NT2/D1 (cell line): ENCODE measurements around the gene ENO3.
"Not testable (repeated sequence)": the region's sequence is repeated elsewhere in the genome, so short reads cannot be mapped to it uniquely, and the experiment has no call there.

Experiments used
- DNase-seq: peaks from one replicate; pipeline ENCODE4 v3.0.0-alpha.2; 2011; ENCODE audit warnings: low read depth, low spot score
- H3K27me3 ChIP-seq: 2 replicates; pipeline ENCODE4 v1.6.0; 2011; ENCODE audit warnings: mild to moderate bottlenecking; ENCODE audit not compliant: insufficient read length, insufficient read depth
- H3K36me3 ChIP-seq: 2 replicates; pipeline ENCODE4 v1.6.1; 2011; ENCODE audit warnings: mild to moderate bottlenecking, low read length, mixed read lengths; ENCODE audit not compliant: insufficient read depth, insufficient read length
- H3K4me1 ChIP-seq: 2 replicates; pipeline ENCODE4 v1.5.1; 2011; ENCODE audit not compliant: insufficient read depth, insufficient read length
- H3K4me3 ChIP-seq: 2 replicates; pipeline ENCODE4 v1.5.1; 2011; ENCODE audit warnings: low read depth; ENCODE audit not compliant: insufficient read length
- H3K9ac ChIP-seq: 2 replicates; pipeline ENCODE4 v1.6.0; 2011; ENCODE audit warnings: low read depth; ENCODE audit not compliant: insufficient read length
- H3K9me3 ChIP-seq: 2 replicates; pipeline ENCODE4 v1.5.1; 2011; ENCODE audit warnings: mild to moderate bottlenecking, low read length; ENCODE audit not compliant: insufficient read depth
- SUZ12 ChIP-seq: IDR thresholded peaks from 2 replicates; pipeline ENCODE4 v1.6.1; 2011; ENCODE audit not compliant: insufficient read length, insufficient read depth; ENCODE audit errors: extremely low read depth
- YY1 ChIP-seq: IDR thresholded peaks from 2 replicates; pipeline ENCODE4 v1.6.1; 2011; ENCODE audit not compliant: insufficient read length, insufficient read depth
- ZNF274 ChIP-seq: IDR thresholded peaks from 2 replicates; pipeline ENCODE4 v1.6.1; 2011; ENCODE audit warnings: mild to moderate bottlenecking, low read depth, low read length

Gene ENO3

DNA sequence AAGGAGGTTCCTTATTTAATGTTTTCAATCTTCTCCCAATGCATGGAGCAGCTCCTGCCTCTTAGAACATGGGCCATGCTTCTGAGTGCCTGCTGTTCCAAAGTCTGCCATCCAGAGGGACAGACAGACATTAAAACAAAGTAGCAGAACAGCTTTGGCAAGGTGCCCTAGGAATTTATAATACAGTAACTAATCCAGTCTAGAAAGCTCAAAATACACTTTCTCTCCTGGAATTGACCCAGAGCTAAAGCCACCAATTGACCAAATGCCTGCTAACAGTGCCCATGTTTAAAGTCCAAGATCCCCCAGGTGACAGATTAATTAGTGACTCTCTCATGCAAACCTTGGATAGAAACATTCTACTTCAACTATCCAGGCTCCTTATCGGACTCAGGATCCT is 36.9 kb upstream of the ENO3 start:
- TF ChIP-seq SUZ12, result no peak
- TF ChIP-seq ZNF274, result no peak
- TF ChIP-seq YY1, result no peak
- no peaks in the 10 kb centered on the region for H3K9me3 ChIP-seq
- H3K4me1 ChIP-seq, result peaks cover 4% of the 10 kb centered on the region
- H3K36me3 ChIP-seq, result no peaks in the 10 kb centered on the region
- no peaks in the 10 kb centered on the region for H3K27me3 ChIP-seq
- DNase-seq, result no peak
- H3K9ac ChIP-seq, result no peak overlapping the region
- no peak overlapping the region for H3K4me3 ChIP-seq

DNA sequence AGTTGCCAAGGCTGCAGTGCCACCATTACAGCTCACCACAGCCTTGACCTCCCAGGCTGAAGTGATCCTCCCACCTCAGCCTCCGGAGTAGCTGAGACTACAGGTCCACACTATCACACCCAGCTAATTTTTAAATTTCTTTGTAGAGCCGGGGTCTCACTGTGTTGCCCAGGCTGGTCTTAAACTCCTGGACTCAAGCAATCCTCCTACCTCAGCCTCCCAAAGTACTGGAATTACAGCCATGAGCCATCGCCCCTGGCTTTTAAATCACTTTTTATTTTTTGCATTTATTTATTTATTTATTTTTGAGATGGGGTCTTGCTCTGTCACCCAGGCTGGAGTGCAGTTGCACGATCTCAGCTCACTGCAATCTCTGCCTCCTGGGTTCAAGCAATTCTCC is 36.4 kb upstream of the ENO3 start:
- not testable (repeated sequence) for H3K27me3 ChIP-seq, H3K9me3 ChIP-seq, H3K4me1 ChIP-seq, H3K9ac ChIP-seq, H3K4me3 ChIP-seq, H3K36me3 ChIP-seq, DNase-seq

DNA sequence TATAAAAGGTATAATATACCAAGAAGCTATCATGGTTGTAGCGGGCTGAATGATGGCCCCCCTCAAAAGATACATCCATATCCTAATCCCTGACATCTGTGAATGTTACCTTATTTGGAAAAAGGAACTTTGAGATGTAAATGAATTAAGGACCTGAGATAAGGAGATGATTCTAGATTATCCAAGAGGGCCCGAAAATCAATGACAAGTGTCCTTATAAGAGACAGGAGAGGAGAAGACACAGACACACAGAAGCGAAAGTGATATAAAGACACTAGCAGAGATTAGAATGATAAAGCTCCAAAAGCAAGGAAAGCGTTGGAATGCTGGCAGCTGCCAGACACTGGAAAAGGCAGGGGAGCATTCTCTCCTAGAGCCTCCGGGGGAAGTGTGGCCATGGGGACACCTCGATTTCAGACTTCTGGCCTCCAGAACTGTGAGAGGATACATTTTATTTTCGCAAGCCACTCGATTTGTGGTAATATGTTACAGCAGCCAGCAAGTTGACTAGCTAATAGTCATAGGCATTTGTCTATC is 31.3 kb upstream of the ENO3 start:
- DNase-seq, result no peak
- no peaks in the 10 kb centered on the region for H3K36me3 ChIP-seq
- no peak overlapping the region for H3K4me3 ChIP-seq
- no peaks in the 10 kb centered on the region for H3K9me3 ChIP-seq
- H3K9ac ChIP-seq, result no peak overlapping the region
- H3K27me3 ChIP-seq, result no peaks in the 10 kb centered on the region
- peaks cover 2% of the 10 kb centered on the region for H3K4me1 ChIP-seq
- TF ChIP-seq YY1, result no peak
- TF ChIP-seq ZNF274, result no peak
- no peak for TF ChIP-seq SUZ12

DNA sequence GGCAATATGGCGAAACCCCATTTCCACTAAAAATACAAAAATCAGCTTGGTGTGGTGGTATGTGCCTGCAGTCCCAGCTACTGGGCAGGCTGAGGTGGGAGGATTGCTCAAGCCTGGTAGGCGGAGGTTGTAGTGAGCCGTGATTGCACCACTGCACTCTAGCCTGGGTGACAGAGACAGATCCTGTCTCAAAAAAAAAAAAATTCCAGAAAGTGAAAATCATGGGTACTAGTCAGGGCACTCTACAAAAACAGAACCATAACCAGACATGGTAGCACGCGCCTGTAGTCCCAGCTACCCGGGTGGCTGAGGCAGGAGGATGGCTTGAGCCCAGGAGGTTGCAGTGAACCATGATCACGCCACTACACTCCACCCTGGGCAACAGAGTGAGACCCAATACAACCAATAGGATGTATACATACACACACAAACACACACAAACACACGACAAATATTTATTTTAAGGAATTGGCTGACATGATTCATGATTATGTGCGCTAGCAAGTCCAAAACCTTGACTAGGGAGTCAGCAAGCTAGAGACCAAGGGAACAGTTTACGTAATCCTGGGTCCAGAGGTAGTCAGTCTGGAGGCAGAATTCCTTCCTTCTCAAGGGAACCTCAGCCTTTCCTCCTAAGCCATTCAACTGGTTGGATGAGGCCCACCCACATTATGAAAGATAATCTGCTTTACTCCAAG is 30.4 kb upstream of the ENO3 start:
- no peak for DNase-seq

DNA sequence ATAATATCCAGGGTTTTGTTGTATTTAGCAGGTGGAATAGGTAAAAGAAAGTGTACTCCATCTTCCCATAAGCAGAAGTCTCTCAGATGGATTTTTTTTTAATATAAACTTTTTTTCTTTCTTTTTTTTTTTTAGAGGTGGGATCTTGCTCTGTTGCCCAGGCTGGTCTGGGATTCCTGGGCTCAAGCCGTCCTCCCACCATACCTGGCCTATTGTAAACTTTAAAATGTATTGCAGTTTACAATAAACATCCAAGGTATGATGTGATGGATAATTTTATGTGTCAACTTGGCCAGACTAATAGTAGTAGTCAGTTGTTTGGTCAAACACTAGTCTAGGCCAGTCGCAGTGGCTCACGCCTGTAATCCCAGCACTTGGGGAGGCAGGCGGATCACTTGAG is 29.6 kb upstream of the ENO3 start:
- Histone ChIP-seq H3K27me3 (no peaks in the 10 kb centered on the region), H3K9ac (no peak overlapping the region)
- DNase-seq, result no peak

More for the DNA sequence above, 30.4 kb upstream of the ENO3 start:
- no peak for TF ChIP-seq ZNF274
- no peak for TF ChIP-seq YY1
- no peak for TF ChIP-seq SUZ12
- no peaks in the 10 kb centered on the region for H3K36me3 ChIP-seq
- no peaks in the 10 kb centered on the region for H3K9me3 ChIP-seq
- no peaks in the 10 kb centered on the region for H3K27me3 ChIP-seq
- peaks cover 2% of the 10 kb centered on the region for H3K4me1 ChIP-seq
- H3K4me3 ChIP-seq, result no peak overlapping the region
- no peak overlapping the region for H3K9ac ChIP-seq

DNA sequence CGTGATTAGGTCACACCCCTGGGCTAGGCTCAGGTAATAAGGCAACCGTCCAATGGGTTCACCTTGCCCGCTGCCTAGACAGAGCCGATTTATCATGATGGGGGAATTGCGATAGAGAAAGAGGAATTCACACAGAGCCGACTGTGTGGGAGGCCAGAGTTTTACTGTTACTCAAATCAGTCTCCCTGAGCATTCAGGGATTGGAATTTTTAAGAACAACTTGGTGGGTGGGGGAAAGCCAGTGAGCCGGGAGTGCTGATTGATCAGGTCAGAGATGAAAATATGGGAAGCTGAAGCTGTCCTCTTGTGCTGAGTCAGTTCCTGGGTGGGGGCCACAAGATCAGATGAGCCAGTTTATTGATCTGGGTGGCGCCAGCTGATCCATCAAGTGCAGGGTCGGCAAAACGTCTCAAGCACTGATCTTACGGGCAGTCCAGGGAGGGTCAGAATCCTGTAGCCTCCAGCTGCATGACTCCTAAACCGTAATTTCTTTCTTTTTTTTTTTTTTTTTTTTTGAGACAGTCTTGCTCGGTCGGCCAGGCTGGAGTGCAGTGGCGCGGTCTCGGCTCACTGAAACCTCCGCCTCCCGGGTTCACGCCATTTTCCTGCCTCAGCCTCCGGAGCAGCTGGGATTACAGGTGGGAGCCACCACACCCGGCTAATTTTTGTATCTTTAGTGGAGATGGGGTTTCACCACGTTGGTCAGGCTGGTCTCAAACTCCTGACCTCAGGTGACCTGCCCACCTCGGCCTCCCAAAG is 24.2 kb upstream of the ENO3 start:
- H3K9ac ChIP-seq, H3K4me3 ChIP-seq, H3K9me3 ChIP-seq, H3K4me1 ChIP-seq, DNase-seq, H3K27me3 ChIP-seq: not testable (repeated sequence)
- peaks cover 17% of the 10 kb centered on the region for H3K36me3 ChIP-seq

More for the DNA sequence above, 29.6 kb upstream of the ENO3 start:
- no peaks in the 10 kb centered on the region for H3K9me3 ChIP-seq
- no peaks in the 10 kb centered on the region for H3K36me3 ChIP-seq
- peaks cover 2% of the 10 kb centered on the region for H3K4me1 ChIP-seq
- H3K4me3 ChIP-seq, result no peak overlapping the region
- TF ChIP-seq YY1 (no peak), ZNF274 (no peak), SUZ12 (no peak)

DNA sequence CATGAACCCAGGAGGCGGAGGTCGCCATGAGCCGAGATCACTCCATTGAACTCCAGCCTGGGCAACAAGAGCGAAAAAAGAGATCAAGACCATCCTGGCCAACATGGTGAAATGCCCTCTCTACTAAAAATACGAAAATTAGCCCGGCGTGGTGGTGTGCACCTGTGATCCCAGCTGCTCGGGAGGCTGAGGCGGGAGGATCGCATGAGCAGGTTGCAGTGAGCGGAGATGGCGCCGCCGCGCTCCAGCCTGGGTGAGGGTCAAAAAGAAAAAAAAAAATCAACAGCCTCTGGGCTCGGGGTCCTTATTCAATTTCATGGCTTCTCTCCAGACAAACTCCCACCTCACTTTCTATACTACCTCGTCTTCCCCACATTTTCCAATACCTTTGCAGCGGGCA is 22.0 kb upstream of the ENO3 start:
- TF ChIP-seq ZNF274, result no peak
- no peak for TF ChIP-seq YY1
- no peak for TF ChIP-seq SUZ12

More for the DNA sequence above, 22.0 kb upstream of the ENO3 start:
- H3K4me1 ChIP-seq, result no peaks in the 10 kb centered on the region
- no peak overlapping the region for H3K4me3 ChIP-seq
- H3K9ac ChIP-seq, result no peak overlapping the region
- DNase-seq, result no peak
- no peaks in the 10 kb centered on the region for H3K27me3 ChIP-seq
- no peaks in the 10 kb centered on the region for H3K9me3 ChIP-seq
- H3K36me3 ChIP-seq, result peaks cover 22% of the 10 kb centered on the region
